DND-41 (cell line): ENCODE data around the gene NKD2.

Experiments
- CTCF ChIP-seq: IDR thresholded peaks from 2 replicates; pipeline ENCODE4 v1.5.1; 2012; ENCODE audit warnings: borderline replicate concordance, low read length, moderate library complexity, mild to moderate bottlenecking; ENCODE audit not compliant: poor library complexity, severe bottlenecking; ENCODE audit errors: extremely low read depth
- EZH2 ChIP-seq: IDR thresholded peaks from 3 replicates; pipeline ENCODE4 v1.6.1; 2012; ENCODE audit warnings: borderline replicate concordance, low read depth, mild to moderate bottlenecking, moderate library complexity, low read length, inconsistent platforms; ENCODE audit not compliant: severe bottlenecking

GRCh38 chr5:1010181-1010510, 1.5 kb downstream of the NKD2 start:
- TF ChIP-seq CTCF (peak; percentile 45), EZH2 (no peak)
